HG03159 (cell line): ENCODE measurements around the gene GPD2.
A peak's percentile ranks its signal among the peaks of the same experiment; 100 is the strongest.
"Not testable (repeated sequence)": the region's sequence is repeated elsewhere in the genome, so short reads cannot be mapped to it uniquely, and the experiment has no call there.

Experiments used
- ATAC-seq: cut with Tn5 transposase; IDR thresholded peaks from one replicate; pipeline ENCODE4 v1.9.1; 2021; ENCODE audit warnings: mild to moderate bottlenecking, moderate library complexity; ENCODE audit not compliant: unreplicated experiment

The GPD2 gene

GRCh38 chr2:156473445-156473844, 37.3 kb downstream of the GPD2 start:
- no peak for ATAC-seq

GRCh38 chr2:156474401-156474800, 38.2 kb downstream of the GPD2 start:
- no peak for ATAC-seq

DNA sequence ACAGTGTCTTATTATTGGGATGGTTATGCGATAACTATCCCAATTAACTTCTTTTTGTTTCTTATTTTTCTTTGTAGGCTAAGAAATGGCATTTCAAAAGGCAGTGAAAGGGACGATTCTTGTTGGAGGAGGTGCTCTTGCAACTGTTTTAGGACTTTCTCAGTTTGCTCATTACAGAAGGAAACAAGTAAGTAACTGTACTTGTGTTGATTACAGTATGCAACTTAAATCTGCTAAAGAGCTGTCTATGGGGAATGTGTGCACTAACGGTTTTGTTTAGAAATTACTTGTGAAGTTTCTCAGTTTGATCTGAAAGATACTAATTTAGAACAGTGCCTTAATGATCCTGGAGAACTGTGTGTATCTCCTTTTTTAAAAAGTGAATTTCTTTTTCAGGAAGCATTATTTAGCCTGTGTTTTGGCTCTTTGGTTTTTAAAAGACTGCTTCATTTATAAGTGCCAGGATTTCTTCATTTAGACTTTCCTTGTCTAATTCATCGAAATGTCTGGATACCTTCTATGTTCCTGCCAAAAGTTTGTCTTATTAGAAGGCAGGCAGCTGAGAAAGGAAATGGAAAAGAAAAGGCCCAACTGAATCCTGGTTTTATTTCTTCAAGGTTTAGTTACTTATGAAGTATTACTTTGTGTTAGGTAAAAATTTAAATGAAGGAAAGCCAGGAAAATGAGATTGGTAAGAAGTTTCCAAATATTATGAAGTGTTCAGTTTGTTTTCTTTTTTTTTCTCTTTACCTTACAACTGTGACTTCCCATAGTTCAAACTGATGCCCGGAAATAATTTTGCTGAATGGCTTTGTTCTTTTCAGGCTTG, 40.1 kb downstream of the GPD2 start:
- ATAC-seq, result peak; percentile 36

- peak; percentile 73 for ATAC-seq
Observed at GRCh38 chr2:156476850-156477206, 40.6 kb downstream of the GPD2 start.

DNA sequence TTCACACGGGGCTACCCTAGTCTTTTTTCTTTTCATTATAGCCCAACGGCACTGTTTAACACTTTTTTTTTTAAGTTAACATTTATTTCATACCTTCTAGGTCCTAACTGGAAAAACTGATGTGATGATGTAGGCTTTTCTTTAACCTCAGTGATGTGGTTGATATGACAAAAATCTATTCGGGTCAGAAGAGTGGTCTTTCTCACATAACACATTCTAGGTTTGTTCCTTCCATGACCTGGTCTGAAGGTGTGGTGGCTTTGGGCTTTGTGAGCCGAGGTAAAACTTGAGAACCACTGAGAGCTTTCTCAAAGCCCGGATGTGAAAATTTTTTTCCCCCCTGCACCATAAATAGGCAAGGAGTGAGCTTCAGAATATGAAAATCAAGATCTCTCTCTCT, 44.2 kb downstream of the GPD2 start:
- ATAC-seq, result no peak

DNA sequence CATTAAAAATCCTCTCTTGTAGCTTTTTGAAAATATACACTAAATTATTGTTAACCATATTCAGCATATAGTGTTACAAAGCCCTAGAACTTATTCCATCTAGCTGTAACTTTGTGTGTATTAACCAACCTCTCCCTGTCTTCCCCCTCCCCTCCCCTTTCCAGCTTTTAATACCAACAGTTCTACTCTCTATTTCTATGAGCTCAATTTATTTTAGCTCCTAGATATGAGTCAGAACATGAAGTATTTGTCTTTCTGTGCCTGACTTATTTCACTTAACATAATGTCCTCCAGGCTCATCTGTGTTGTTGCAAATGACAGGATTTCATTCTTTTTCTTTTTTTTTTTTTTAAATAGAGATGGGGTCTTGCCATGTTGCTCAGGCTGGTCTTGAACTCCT, 45.1 kb downstream of the GPD2 start:
- ATAC-seq, result no peak

GRCh38 chr2:156483741-156484173, 47.6 kb downstream of the GPD2 start:
- no peak for ATAC-seq

- no peak for ATAC-seq
Observed at GRCh38 chr2:156486147-156486546, 50.0 kb downstream of the GPD2 start.

DNA sequence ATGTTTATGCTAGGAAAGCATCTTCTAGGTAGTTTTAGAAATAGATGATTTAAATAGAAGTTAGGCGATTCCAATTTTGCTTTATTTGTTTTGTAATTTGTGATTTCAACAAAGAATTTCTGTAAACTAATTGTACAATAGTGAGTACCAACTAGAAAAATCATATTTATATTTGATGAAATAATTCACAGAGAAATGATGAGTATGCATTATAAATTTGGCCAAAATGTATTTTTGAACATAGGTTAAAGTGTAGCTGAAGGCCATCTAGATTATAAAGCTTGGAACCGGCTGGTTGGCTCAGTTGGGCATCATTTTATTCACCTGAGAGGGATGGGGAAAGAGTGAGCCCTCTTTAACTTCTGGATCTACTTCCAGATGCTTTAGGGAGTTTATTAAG, 50.4 kb downstream of the GPD2 start:
- no peak for ATAC-seq

- ATAC-seq, result no peak
Observed at GRCh38 chr2:156489195-156489594, 53.0 kb downstream of the GPD2 start.

DNA sequence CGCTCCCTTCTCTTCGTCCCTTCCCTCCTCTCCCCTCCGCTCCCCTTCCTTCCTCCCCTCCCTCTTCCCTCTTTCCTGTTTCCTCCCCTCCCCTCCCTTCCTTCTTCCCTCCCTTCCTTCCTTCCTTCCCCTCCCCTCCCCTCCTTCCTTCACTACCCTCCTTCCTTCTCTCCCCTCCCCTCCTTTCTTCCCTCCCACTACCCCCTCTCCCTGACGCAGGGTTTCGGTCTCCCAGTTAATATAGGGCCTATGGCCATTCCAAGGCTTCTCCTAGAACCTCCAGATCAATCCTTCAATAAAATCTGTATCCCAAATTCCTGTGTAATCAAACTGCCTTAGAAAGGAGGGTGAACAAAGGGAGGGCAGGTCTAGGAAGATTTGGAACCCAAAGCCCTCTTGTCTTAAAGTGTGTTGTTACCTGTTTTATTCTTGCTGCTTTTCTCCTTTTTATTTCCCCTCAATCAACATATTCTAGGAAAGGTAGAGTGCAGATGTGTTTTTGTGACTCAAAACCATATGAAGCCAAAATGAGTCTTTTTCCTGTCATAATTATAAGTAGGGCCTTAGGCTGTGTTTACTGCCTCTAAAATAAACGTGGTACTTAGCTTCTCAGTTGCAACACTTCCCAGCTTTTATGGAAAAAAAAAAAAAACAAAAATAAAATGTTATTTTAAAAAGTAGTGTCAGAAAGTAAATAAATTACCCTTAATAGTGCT, 53.7 kb downstream of the GPD2 start:
- ATAC-seq, result no peak

DNA sequence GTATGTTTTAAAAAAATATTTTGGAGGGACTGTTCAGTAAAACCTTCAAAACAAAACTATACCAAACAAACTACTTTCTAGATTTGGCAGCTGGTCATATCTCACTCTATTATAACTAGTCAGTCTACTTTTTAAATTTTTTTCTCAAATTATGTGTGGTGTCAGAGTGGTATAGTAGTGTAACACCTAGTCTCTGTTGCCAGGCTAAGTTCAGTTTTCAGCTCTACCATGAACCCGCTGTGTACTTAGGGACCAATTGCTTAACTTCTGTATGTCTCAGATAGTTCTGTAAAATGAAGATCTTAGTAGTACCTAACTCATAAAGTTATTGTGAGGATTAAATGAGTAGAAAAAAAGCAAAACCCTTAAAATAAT, 54.3 kb downstream of the GPD2 start:
- ATAC-seq, result no peak

GRCh38 chr2:156491176-156491575, 55.0 kb downstream of the GPD2 start:
- no peak for ATAC-seq

- ATAC-seq, result no peak
Observed at GRCh38 chr2:156492979-156493378, 56.8 kb downstream of the GPD2 start.

DNA sequence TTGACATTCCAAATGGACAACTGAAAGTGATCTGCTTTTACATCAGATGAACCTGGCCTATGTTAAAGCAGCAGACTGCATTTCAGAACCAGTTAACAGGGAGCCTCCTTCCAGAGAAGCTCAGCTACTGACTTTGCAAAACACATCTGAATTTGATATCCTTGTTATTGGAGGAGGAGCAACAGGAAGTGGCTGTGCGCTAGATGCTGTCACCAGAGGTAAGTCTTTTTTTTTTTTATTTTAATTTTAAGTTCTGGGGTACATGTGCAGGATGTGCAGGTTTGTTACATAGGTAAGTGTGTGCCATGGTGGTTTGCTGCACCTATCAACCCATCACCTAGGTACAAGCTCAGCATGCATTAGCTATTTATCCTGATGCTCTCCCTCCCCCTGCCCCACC, 59.8 kb downstream of the GPD2 start:
- not testable (repeated sequence) for ATAC-seq

DNA sequence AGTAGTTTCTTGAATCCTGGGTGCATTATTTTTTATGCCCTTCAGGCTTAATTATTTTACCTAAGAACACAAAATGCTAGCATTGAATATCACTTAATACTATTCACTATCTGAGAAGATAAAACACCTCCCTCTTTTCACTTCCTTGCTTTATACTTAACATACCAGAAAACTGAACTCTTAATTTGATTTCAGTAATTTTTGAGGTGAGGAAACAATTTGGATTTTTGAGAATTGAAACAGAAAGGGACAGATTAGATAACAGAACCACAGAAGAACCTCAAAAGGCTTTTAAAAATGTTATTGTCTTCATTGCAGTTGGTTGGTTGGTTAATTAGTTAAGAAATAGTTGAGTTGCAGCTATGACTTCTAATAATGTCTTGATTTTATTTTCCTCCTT, 69.5 kb downstream of the GPD2 start:
- ATAC-seq, result peak; percentile 85

DNA sequence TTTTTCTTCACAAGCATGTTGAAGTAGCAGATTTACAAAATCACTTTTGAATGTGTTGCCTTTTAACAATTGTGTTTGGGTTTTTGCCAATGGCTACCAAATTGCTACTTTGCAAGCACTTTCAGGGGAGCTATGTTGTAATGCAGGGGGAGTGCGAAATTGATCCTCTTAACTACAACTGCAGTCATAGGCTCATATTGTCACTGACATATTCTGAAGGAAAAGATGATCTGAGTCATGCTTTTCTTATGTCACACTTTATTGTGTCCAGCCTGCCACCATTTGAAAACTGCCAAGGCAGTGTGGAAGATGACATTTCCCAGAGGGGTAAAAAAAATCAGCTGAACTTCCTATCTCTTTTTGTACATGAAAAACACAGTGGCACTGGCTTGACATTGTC, 74.9 kb downstream of the GPD2 start:
- no peak for ATAC-seq

- ATAC-seq, result peak; percentile 55
Observed at GRCh38 chr2:156511803-156512202, 75.6 kb downstream of the GPD2 start.

DNA sequence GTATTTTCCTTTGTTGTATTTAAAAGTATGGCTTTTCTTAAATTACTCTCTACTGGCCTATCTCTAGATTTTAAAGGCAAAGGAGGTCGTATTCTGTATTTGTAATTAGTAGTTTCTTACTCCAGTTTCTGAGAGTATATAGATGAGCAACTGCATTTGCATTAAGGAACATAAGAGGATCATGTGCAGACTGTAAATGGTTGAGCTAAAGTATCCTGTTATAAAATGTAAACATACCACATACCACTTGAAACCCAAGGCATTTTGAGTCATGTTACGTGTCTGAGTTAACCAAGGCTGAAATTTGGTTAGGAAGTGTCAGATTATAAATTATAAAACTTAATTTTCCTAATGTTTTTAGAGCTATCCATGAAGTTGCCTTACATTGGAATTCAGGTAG, 76.3 kb downstream of the GPD2 start:
- peak; percentile 65 for ATAC-seq

- ATAC-seq, result no peak
Observed at GRCh38 chr2:156513219-156513618, 77.0 kb downstream of the GPD2 start.

DNA sequence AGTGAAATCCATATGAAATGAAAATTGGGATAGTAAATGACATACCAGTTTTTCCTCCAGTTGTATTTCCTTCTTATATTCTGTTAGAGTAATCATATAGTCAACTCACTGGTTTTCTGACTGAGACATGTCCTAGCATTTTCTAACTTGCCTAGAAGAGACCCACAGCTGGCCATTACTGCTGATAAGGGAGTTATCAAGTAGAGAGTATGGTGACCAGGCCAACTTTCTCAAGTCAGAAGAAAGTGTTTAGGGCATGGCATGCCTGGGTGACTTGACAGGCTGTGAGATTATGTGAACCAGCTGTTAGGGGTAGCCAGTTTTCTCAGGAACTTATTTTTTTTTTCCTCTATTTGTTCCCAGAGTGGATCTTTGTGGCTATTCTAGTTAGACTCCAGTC, 81.2 kb downstream of the GPD2 start:
- no peak for ATAC-seq

DNA sequence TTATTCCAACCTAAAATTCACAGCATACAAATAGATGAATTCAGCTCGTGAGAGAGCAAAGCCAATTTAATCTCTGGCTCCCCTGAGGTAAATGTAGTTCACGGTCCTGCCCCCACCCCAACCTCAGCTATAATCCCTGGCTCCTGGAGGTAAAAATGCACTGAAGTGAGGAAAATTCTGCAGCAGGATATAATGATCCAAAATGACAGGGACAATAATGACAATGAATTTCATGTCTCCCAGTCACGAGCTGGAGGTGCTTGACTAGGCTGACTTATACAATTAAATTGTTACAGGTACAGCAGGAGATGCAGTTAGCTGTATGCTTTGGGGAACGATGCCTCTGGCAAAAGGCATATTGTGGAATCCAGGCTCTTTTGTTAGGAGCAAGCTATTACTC, 82.0 kb downstream of the GPD2 start:
- ATAC-seq, result no peak
